Duodenal mucosa (tissue), 2 donors: ENCODE data around the gene TYW1.
"Not testable (repeated sequence)": the region's sequence is repeated elsewhere in the genome, so short reads cannot be mapped to it uniquely, and the experiment has no call there.

Experiments
- H3K27ac ChIP-seq: one replicate; pipeline ENCODE4 v1.7.0; 2013; ENCODE audit warnings: low read depth, low read length
- H3K27me3 ChIP-seq, 2 donors: one replicate each; pipeline ENCODE4 v1.7.0; 2013; ENCODE audit warnings: low read length in 2 of 2, control low read depth in 1 of 2; ENCODE audit not compliant: insufficient read depth in 2 of 2, control insufficient read depth in 1 of 2
- H3K36me3 ChIP-seq, 2 donors: one replicate each; pipeline ENCODE4 v1.7.0; 2013; ENCODE audit warnings: low read length in 2 of 2, control low read depth in 1 of 2; ENCODE audit not compliant: insufficient read depth in 2 of 2, control insufficient read depth in 1 of 2
- H3K4me1 ChIP-seq, 2 donors: one replicate each; pipeline ENCODE4 v1.7.0; 2013; ENCODE audit warnings: low read length in 2 of 2, control low read depth in 1 of 2; ENCODE audit not compliant: insufficient read depth in 2 of 2, control insufficient read depth in 1 of 2
- H3K4me3 ChIP-seq, 2 donors: one replicate each; pipeline ENCODE4 v1.7.0; 2013; ENCODE audit warnings: low read length in 2 of 2, low read depth in 1 of 2
- H3K9ac ChIP-seq, 2 donors: one replicate each; pipeline ENCODE4 v1.7.0; 2013; ENCODE audit warnings: low read length in 2 of 2, low read depth in 1 of 2
- H3K9me3 ChIP-seq, 2 donors: one replicate each; pipeline ENCODE4 v1.7.0; 2013; ENCODE audit warnings: low read length in 2 of 2, control low read depth in 1 of 2; ENCODE audit not compliant: control insufficient read depth in 1 of 2

The TYW1 gene

GRCh38 chr7:67266070-67266469 lies 269.4 kb downstream of the TYW1 start:
- H3K4me3 ChIP-seq, H3K9me3 ChIP-seq, H3K36me3 ChIP-seq, H3K27me3 ChIP-seq, H3K9ac ChIP-seq, H3K4me1 ChIP-seq, H3K27ac ChIP-seq: not testable (repeated sequence)

- no peaks in the 10 kb centered on the region for H3K4me1 ChIP-seq
- H3K27me3 ChIP-seq = no peaks in the 10 kb centered on the region
- H3K4me3 ChIP-seq = no peak overlapping the region
- no peaks in the 10 kb centered on the region for H3K9me3 ChIP-seq
- H3K9ac ChIP-seq = no peak overlapping the region
- no peaks in the 10 kb centered on the region for H3K36me3 ChIP-seq
- no peak overlapping the region for H3K27ac ChIP-seq
Measured at GRCh38 chr7:67267914-67268313, 271.3 kb downstream of the TYW1 start.

- not testable (repeated sequence) for H3K4me3 ChIP-seq, H3K27ac ChIP-seq, H3K9me3 ChIP-seq, H3K4me1 ChIP-seq, H3K36me3 ChIP-seq, H3K27me3 ChIP-seq, H3K9ac ChIP-seq
Measured at GRCh38 chr7:67269916-67270315, 273.3 kb downstream of the TYW1 start.
